Measurements from ENCODE around the gene ITPR1.

GRCh38 chr3:4493014-4493940 is at the start of gene ITPR1:
- no peak for TF ChIP-seq YY1 (IDR thresholded peaks at IDR 0.05; ENCODE audit: insufficient read depth, insufficient read length)
- no peak for TF ChIP-seq ZNF274 (IDR thresholded peaks at IDR 0.05; ENCODE audit: low read depth, low read length)
- no peak for TF ChIP-seq SUZ12 (IDR thresholded peaks at IDR 0.05; ENCODE audit: extremely low read depth, insufficient read depth, insufficient read length)
